Measurements from ENCODE around the gene VRK1.

- no peak for TF ChIP-seq POLR2A (IDR thresholded peaks at IDR 0.05)
- TF ChIP-seq CTCF (IDR thresholded peaks at IDR 0.05), result no peak
Measured at GRCh38 chr14:96796851-96797581, at the start of gene VRK1.

Measured in ovary (tissue), 3 donors.